ENCODE measurements around the gene ABCC9.

The ABCC9 gene

DNA sequence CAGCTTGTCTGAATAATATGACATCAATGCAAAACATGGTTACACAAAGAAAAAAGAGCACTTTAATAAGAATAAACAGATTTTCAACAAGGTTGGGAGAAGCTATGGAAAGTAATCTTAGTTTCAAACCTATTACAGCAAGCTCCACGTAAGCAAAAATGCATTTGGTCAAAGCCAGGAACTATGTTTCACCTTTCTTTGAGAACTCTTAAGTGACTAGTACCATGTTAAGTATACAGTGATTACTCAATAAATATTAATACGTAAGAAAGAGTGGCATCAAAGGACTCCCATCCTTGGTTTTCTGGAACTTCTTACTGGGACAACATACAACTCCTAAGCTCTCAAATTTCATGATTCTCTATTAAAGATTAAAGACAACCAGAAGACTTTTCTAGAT is 80.7 kb downstream of the ABCC9 start:
- TF ChIP-seq, protein P1, sequence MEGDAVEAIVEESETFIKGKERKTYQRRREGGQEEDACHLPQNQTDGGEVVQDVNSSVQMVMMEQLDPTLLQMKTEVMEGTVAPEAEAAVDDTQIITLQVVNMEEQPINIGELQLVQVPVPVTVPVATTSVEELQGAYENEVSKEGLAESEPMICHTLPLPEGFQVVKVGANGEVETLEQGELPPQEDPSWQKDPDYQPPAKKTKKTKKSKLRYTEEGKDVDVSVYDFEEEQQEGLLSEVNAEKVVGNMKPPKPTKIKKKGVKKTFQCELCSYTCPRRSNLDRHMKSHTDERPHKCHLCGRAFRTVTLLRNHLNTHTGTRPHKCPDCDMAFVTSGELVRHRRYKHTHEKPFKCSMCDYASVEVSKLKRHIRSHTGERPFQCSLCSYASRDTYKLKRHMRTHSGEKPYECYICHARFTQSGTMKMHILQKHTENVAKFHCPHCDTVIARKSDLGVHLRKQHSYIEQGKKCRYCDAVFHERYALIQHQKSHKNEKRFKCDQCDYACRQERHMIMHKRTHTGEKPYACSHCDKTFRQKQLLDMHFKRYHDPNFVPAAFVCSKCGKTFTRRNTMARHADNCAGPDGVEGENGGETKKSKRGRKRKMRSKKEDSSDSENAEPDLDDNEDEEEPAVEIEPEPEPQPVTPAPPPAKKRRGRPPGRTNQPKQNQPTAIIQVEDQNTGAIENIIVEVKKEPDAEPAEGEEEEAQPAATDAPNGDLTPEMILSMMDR (IDR thresholded peaks at IDR 0.05) = no peak

GRCh38 chr12:21860128-21860527 is 81.1 kb downstream of the ABCC9 start:
- TF ChIP-seq, protein P1 (IDR thresholded peaks at IDR 0.05) = no peak

- TF ChIP-seq, protein P1 (IDR thresholded peaks at IDR 0.05) = no peak
Observed at GRCh38 chr12:21852251-21852650, 89.0 kb downstream of the ABCC9 start.

GRCh38 chr12:21851151-21851550 is 90.1 kb downstream of the ABCC9 start:
- TF ChIP-seq, protein P1 (IDR thresholded peaks at IDR 0.05) = no peak

DNA sequence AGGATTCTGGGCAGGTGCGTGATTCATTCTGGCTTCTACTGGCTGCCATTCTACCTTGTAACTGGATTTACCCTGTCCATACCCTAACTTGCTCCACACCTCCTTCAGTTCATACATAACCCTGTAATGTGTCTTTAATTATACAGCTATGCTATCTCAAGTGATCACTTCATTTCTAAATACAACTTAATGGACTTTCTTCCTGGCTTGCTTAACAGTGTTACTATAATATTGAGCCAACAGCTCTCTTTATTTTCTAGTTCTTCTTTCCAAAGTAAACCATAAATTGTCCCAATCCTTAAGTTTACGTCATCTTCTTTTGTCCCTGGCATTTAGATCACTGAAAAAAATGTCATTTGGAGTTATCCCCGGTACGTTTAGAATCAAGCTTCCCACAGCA is 90.8 kb downstream of the ABCC9 start:
- TF ChIP-seq, protein P1 (IDR thresholded peaks at IDR 0.05) = no peak

DNA sequence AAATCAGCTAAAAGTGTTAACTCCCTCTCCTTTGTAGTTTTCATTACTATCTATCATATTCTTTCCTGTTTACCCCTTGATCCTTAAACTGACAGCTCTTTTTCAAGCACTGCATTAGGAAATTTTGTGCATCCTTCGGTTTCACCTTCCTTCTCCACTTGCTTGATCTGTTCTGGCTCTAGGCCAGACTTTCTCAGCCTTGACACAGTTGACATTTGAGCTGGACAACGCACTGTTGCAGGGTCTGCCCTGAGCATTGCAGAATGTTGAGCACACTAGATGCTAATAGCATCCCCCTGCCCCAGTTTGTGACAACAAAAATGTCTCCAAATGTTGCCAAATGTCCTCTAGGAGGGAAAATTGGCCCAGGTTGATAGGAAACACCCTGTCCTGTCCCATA is 91.3 kb downstream of the ABCC9 start:
- TF ChIP-seq, protein P1 (IDR thresholded peaks at IDR 0.05) = no peak

GRCh38 chr12:21848192-21848591 is 93.0 kb downstream of the ABCC9 start:
- TF ChIP-seq, protein P1 (IDR thresholded peaks at IDR 0.05) = no peak

DNA sequence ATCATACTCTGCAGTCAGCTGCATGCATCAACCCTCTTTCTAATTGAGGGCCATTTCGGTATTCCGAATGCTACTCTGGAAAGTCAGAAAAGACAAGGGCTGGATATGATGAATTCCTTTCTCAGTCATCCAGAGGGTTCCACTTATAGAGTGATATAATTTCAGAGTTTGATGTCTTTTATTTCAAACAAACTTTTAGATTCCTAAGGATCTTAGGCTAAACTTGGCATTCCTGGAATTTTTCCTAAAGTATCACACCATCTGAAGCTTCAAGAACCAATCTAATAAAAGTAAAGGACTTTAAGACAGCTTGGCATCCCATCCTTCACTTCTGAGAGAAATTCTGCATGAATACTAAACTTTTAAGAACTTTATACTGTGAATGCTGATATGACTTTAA is 97.4 kb downstream of the ABCC9 start:
- TF ChIP-seq, protein P1 (IDR thresholded peaks at IDR 0.05) = no peak
